G401 (cell line): ENCODE measurements around the gene SLX4. TPM values are rescaled to one million over a fixed set of nuclear protein-coding genes. Genes with fewer than 3 reads are reported as not detected.
"Not testable (repeated sequence)": the region's sequence is repeated elsewhere in the genome, so short reads cannot be mapped to it uniquely, and the experiment has no call there.

Experiments
- DNase-seq: peaks from one replicate; pipeline ENCODE4 v3.0.0-alpha.2; 2015; ENCODE audit warnings: low spot score
- in situ Hi-C: cut with HindIII; loops from 2 replicates; pipeline ENCODE4 v1.10.0; 2016; ENCODE audit warnings: low sequenced_read_pairs, mixed read lengths
- total RNA-seq: library from RNA; depleted of rRNA; stranded (reverse); fragments of >200 nt; shearing (Covaris generic); gene quantifications from 2 replicates; pipeline ENCODE4 v1.2.3, GENCODE V29; 2014

Gene SLX4
- total RNA-seq, 1 experiment from 2014 or later, result 5.9 TPM

- in situ Hi-C loops, result loop anchor here (10.0 kb wide), 1 partner anchor 112 kb away; no protein-coding TSS in a partner anchor
- DNase-seq, result no peak
These were observed 31.8 kb upstream of the SLX4 start for GRCh38 chr16:3643095-3643730.

- in situ Hi-C loops, result loop anchor here (10.0 kb wide), 1 partner anchor 112 kb away; no protein-coding TSS in a partner anchor
- DNase-seq, result peak; percentile 77
These were observed 31.1 kb upstream of the SLX4 start for GRCh38 chr16:3642397-3643094.

GRCh38 chr16:3641801-3642396 is 30.5 kb upstream of the SLX4 start:
- DNase-seq, result no peak
- in situ Hi-C loops, result loop anchor here (10.0 kb wide), 1 partner anchor 113 kb away; no protein-coding TSS in a partner anchor

- no peak for DNase-seq
- in situ Hi-C loops, result loop anchor here (10.0 kb wide), 1 partner anchor 114 kb away; no protein-coding TSS in a partner anchor
These were observed 29.5 kb upstream of the SLX4 start for GRCh38 chr16:3640632-3641501.

GRCh38 chr16:3640207-3640606 is 28.8 kb upstream of the SLX4 start:
- DNase-seq, result no peak
- in situ Hi-C loops, result loop anchor here (10.0 kb wide), 1 partner anchor 115 kb away; no protein-coding TSS in a partner anchor

- in situ Hi-C loops, result no loop called here
- no peak for DNase-seq
These were observed 27.7 kb upstream of the SLX4 start for GRCh38 chr16:3638916-3639644.

- no peak for DNase-seq
- in situ Hi-C loops, result no loop called here
These were observed 26.0 kb upstream of the SLX4 start for GRCh38 chr16:3637371-3637923.

GRCh38 chr16:3625911-3626732 is 14.7 kb upstream of the SLX4 start:
- no peak for DNase-seq
- in situ Hi-C loops, result no loop called here

GRCh38 chr16:3625331-3625730 is 13.9 kb upstream of the SLX4 start:
- in situ Hi-C loops, result no loop called here
- no peak for DNase-seq

GRCh38 chr16:3623642-3624041 is 12.2 kb upstream of the SLX4 start:
- no peak for DNase-seq
- in situ Hi-C loops, result no loop called here

GRCh38 chr16:3618769-3619141 is 7.3 kb upstream of the SLX4 start:
- in situ Hi-C loops, result no loop called here
- DNase-seq, result no peak

GRCh38 chr16:3612510-3613466 is 1.4 kb upstream of the SLX4 start:
- DNase-seq, result no peak
- in situ Hi-C loops, result no loop called here

- in situ Hi-C loops, result no loop called here
- peak; percentile 47 for DNase-seq
These were observed 684 bp downstream of the SLX4 start for GRCh38 chr16:3610698-3611145.

GRCh38 chr16:3609895-3610697 is 1.3 kb downstream of the SLX4 start:
- in situ Hi-C loops, result no loop called here
- DNase-seq, result no peak

GRCh38 chr16:3608976-3609375 is 2.4 kb downstream of the SLX4 start:
- DNase-seq, in situ Hi-C loops: not testable (repeated sequence)

GRCh38 chr16:3608069-3608468 is 3.3 kb downstream of the SLX4 start:
- in situ Hi-C loops, result no loop called here
- no peak for DNase-seq
